HG03135 (cell line): Measurements from ENCODE around the gene GULP1.
"Not testable (repeated sequence)": the region's sequence is repeated elsewhere in the genome, so short reads cannot be mapped to it uniquely, and the experiment has no call there.

Experiments
- ATAC-seq: cut with Tn5 transposase; IDR thresholded peaks from one replicate; pipeline ENCODE4 v1.9.1; 2021; ENCODE audit warnings: mild to moderate bottlenecking, moderate library complexity; ENCODE audit not compliant: unreplicated experiment

GULP1 gene

DNA sequence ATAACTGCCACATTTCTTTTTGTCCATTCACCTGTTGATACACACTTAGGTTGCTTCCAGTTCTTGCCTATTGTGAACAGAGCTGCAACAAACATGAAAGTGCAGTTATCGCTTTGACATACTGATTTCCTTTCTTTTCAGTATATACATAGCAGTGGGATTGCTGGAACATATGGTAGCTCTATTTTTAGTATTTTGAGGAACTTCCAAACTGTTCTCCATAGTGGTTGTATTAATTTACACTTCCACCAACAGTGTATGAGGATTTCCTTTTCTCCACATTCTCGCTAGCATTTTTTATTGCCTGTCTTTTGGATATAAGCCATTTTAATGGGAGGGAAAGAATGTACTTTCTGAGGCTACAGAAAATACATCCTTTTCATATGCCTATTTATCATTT lies 167.4 kb downstream of the GULP1 start:
- ATAC-seq, result no peak

DNA sequence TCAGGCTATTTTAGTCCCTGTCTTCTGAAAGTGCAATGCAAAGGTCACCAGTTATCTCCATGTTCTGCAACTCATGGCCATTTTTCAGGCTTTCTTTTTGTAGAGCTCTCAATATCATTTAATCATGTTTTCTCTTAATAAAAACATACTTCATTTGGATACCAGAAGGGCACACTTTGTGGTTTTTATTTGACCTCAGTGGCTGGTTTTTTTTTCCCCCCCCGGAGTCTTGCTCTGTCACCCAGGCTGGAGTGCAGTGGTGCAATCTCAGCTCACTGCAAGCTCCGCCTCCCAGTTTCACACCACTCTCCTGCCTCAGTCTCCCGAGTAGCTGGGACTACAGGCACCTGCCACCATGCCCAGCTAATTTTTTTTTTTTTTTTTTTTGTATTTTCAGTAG lies 174.4 kb downstream of the GULP1 start:
- ATAC-seq, result not testable (repeated sequence)

DNA sequence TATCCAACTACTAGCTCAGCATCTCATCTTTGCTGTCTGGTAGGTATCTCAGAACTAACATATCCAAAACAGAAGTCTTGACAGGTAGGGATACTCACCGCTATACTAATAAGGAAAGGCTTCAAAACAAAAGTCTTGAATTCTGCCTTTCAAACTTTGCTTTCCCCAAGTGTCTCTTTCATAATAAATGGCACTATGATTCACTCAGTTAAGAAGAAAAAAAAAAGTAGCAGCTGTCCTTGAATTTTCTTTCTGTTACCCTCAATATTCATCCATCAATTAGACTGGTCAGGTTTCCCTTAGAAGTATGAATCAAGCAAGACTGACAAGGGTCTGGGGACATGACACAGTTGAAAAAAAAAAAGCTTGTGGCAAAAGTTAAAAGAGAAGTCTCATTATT lies 175.1 kb downstream of the GULP1 start:
- ATAC-seq, result no peak

DNA sequence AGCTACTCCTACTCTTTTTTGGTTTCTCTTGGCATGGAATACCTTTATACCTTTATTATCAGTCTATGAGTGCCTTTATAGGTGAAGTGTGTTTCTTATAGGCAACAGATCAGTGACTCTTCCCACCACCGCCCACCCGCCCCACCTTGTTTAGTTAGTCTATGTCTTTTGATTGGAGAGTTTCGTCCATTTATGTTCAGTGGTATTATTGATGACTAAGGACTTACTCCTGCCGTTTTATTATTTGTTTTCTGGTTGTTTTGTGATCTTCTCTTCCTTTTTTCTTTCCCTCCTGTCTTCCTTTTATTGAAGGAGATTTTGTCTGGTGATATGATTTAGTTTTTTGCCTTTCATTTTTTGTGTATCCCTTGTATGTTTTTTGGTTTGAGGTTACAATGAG lies 179.5 kb downstream of the GULP1 start:
- no peak for ATAC-seq

- ATAC-seq, result no peak
Measured at GRCh38 chr2:188473306-188473705, 181.6 kb downstream of the GULP1 start.

GRCh38 chr2:188474316-188474715 lies 182.6 kb downstream of the GULP1 start:
- ATAC-seq, result no peak

- ATAC-seq, result no peak
Measured at GRCh38 chr2:188475945-188476344, 184.3 kb downstream of the GULP1 start.

DNA sequence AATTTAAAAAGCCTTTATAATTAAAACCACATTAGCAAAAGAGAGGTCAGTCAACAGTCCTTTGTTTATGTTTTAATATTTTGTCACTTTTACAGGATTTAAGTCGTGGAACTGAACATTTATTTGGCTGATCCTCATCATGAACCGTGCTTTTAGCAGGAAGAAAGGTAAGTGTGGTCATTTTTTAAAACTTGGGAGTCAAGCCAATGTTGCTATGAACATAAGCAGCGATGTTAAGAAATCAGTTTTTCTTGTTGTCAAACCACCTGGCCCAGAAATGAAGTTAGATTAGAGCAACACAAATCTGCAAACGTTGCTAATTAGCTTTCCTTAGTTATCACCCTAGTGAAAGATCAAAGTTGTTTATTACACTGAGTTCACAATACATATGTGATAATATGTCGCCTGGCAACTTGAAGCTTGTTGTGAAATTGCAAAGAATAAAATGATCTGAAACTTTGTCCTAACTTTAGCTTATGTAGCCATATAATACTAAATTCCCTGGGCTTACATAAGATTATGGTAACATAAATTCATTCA lies 186.0 kb downstream of the GULP1 start:
- no peak for ATAC-seq

- peak; percentile 95 for ATAC-seq
Measured at GRCh38 chr2:188478724-188479123, 187.1 kb downstream of the GULP1 start.

DNA sequence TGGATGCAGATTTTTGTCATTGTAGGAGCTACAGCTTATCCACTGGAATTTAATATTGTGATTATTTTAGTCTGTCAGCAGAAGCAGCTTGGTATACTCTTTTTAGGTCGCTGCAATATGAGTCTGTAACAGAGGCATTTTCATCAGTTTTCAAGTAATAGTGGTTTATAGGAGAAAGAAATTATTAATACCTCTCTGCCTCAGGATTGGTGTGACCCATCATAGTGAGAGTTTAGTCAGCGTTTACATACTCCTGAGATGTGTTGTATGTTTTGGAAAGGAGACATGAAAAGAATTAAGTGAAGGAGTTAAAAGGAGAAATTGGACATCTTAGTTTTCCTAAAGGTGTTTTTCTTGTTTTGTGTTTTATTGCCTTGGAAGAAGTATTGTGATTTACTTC lies 189.8 kb downstream of the GULP1 start:
- no peak for ATAC-seq

DNA sequence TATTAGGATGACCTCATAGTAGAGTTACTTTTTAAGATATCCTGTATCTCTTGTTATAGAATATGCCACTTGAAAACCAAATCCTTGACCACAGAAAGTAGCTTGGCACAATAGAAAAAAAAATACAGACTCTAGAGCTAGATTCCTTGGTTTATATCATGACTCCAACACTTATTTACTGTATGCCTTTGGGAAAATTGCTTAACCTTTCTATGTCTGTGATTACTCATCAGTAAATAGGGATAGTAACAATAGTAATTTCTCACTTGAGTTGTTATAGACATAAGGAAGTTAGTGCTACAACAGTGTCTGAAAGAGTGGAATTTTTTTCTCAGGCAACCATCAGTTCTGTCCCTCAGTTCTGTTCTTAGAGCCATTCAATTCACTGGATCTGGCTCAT lies 193.8 kb downstream of the GULP1 start:
- no peak for ATAC-seq

DNA sequence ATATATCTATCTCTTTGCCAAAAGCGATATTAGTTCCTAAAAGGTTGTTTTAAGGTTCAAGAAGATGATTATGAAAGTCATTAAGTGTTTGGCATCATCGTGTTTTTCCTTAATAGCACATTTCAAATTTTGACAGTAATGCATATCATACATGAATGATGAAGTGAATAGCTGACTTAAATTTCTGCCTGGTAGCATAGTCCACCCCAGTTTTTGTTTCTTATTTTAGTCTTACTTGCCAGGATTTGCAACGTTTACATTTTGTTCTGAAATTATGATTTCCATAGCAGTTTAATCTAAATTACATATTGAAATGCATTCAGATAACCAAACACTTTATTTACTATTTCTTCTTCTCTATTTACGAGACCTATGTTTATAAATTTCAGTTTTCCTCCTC lies 201.1 kb downstream of the GULP1 start:
- ATAC-seq, result no peak

GRCh38 chr2:188494906-188495305 lies 203.2 kb downstream of the GULP1 start:
- no peak for ATAC-seq

DNA sequence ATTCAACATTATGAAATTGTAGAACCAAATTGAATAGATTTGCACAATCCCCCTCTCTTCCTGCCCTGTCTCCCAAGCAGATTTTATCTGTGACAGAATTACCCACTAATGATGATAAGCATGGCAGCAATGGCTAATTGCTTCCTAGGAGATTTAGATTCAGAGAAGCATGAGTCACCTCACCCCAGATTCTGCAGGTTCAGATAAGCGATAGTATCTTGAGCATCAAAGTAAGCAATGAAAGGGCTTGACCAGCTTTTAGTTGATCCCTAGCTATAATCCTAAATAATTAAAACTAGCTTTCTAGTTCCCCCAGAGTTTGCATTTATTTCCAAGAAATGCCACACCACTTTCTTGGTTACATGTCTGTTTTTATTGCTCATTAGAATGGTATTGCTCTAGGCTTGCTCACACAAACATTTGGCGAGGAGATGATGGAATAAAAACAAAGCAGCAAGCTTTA lies 204.3 kb downstream of the GULP1 start:
- no peak for ATAC-seq

GRCh38 chr2:188497726-188498125 lies 206.1 kb downstream of the GULP1 start:
- no peak for ATAC-seq

GRCh38 chr2:188503975-188504374 lies 212.3 kb downstream of the GULP1 start:
- no peak for ATAC-seq

GRCh38 chr2:188506843-188507242 lies 215.2 kb downstream of the GULP1 start:
- ATAC-seq, result no peak

- ATAC-seq, result no peak
Measured at GRCh38 chr2:188511346-188511745, 219.7 kb downstream of the GULP1 start.

- ATAC-seq, result no peak
Measured at GRCh38 chr2:188512456-188512855, 220.8 kb downstream of the GULP1 start.

DNA sequence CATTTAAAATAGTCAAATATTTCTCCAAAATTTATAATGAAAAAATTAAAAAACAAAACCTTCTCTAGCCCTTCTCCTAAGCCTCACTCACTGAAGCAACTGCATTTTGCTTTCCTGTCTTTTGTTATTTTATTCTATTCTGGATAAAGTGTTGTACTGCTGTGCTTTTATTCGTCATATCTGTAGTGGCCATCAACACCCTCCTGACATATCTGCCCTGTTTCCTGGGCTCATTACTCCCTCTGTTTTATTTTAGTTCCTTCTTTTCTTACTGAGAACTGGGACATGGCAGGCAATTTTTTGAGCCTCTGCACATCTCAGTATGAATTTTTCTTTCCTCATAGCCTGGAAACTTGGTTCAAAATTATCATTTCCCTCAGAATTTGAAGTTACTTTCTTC lies 224.2 kb downstream of the GULP1 start:
- no peak for ATAC-seq

- ATAC-seq, result no peak
Measured at GRCh38 chr2:188517549-188518215, 226.0 kb downstream of the GULP1 start.

DNA sequence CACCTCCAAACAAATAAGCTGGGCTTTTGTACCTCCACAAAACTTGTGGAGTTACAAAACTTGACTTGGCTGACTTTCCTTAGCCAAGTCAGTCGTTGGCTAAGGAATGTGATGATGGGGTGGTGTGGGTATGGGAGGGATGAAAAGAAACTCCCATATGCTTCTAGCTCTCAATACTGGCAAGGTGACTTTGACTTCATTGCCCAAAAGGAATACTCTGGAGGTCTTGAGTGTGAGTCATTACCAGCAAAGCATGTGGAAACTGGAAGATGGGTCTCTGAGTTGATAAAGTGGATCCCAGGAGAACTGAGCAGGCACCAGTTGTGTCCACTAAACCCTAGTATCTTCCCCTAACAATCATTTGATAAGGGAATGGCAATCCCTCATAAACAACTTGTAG lies 226.7 kb downstream of the GULP1 start:
- no peak for ATAC-seq

- ATAC-seq, result no peak
Measured at GRCh38 chr2:188519136-188519535, 227.5 kb downstream of the GULP1 start.
